HG03432 (cell line): ENCODE results near the gene LRRK1.

Source experiments
- ATAC-seq: cut with Tn5 transposase; IDR thresholded peaks from one replicate; pipeline ENCODE4 v1.9.1; 2021; ENCODE audit warnings: mild to moderate bottlenecking, moderate library complexity; ENCODE audit not compliant: unreplicated experiment

Gene LRRK1

DNA sequence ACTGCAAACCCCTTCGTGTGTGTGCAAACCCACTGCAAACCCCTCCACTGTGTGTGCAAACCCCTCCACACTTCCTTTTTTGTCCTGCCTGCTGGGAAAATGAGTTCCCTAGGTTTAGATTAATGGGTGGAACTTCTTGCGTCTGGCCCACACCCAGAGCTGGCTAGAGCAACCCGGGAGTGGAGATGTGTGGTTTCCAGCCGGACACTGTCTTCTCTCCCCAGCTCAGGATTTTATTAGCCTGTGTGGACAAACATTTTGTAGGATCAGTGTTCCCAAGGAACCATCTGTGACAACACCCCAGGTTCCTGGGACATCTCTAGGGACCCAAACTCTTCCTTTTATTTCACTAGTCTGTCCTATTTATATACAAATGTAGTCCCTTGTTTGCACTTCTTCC is 9.6 kb upstream of the LRRK1 start:
- no peak for ATAC-seq

DNA sequence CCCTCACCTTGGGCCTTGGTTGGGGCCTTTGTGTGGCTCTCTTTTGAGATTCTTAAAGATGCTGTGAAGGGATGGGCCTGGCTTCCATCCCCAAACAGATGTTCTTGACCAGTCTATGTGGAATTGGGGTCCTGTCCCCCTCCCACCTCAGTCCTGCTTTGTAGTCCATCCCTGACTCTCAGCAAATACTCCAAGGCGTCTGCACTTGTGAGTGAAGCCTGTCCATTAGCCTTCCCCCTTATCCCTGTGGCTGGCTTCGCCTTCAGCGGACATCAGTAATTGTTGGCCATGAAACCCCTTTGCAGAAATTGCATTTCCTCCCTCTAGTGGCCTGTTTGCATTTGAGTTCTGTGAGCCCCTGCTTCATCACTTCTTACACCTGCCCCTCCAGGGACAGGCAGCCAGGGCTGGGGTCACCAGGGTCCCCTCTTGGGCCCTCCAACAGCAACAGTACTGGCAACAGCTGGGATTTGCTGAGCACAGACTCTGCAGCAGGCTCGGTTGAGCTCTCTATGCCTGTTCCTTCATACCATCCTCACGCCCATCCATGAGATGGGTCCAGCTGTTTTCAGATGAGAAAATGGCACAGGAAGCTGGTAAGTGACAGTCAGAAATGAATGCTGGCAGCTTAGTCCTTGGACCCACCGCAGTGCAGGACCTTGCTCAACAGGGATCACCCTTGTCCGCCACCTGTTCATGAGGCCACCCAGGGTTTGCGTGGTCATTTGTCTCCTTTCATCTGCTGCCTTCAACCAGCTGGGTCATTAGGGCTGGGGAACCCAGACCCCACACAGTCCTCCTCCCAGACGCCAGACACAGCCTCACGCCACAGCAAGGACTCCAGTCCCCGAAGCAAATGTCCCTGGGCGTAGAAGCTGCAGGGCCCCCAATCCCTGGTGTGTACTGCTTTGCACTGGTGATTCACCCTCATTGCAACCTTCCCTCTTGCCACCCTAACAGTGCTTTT is 8.9 kb upstream of the LRRK1 start:
- no peak for ATAC-seq

DNA sequence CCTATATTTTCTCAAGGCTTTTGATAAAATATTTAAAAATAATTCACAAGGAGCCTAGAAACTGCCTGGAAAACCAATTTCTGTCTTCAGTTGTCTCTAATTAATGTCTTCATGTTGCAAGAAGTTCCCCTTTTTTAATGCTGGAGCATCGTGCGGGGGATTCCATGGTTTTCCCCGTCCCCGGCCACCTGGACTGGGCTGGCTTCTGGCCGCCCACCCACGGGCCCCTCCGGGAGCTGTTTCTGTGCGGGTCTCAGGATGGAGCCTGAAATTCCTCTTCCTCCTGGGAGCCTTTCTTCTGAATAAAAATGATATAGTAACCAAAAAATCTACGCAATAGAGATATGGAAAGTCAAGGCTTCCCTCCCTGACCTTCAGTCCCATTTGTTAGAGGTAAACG is 8.1 kb upstream of the LRRK1 start:
- ATAC-seq: no peak

DNA sequence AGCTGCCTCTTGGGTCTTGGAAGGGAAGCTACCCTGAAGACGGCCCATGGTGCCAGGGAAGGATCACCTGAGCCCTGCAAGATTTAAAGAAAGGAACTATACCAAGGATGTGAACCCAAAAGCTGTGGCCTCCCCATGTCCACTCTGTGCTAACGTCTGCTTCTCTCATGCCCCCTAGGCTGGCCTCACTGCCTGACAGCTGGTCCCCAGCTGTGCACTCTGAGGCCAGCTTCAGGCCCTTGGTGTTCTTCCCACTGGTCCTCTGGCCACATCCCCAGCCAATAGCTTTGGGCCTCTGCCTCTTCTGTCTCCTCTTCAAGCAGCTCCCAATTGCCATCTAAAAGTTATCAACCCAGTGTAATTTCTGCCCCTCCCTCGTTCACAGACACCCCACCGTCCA is 5.2 kb upstream of the LRRK1 start:
- no peak for ATAC-seq

DNA sequence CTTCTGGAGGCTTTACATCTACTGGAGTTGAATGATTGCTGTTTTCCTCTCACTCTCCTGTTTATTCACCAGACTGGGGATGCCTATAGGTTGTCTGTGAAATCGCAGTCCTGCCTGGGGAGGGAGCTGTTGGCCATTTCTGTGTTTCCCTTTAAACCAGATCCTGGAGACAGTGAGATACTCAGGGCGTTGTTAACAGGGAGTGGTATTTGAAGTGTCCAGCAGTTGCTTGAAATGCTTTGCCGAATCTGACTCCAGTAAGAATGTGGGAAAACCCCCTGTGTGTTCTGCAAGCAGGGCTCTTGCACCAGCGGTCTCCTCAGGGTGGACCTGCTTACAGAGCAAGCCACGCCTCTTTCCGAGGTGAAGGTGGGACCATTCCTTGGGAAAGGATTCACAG is 4.3 kb upstream of the LRRK1 start:
- no peak for ATAC-seq

DNA sequence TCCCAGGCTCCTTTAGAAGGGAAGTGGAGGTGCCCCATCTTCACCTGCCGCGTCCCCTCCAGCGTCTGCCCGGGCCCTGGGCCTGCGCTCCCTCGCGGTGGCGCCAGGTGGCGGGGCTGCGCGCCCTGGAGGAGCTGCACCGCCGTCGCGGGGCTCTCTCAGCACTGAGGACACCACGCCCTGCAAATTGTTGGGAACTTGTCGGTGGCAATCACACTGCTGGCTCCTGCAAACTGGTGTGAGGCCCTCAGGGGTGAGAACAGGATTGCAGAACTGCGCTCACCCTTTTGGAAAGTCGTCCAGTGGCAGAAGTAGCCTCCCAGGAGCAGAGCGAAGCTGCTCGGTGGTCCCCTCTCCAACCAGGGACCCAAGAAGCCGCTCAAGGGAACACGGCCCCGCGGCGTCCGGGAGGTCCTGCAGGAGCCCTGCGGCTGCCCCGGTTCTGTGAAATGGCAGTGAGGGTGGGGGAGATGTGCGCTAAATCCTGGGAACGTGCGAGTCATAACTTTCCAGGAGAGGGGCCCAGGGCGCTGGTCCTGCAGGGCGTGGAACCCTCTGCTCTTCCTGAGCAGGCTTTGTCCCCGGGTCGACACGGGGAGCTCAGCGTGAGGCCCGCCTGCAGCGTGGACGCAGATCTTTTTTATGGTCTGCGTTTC is 995 bp upstream of the LRRK1 start:
- peak; percentile 69 for ATAC-seq

DNA sequence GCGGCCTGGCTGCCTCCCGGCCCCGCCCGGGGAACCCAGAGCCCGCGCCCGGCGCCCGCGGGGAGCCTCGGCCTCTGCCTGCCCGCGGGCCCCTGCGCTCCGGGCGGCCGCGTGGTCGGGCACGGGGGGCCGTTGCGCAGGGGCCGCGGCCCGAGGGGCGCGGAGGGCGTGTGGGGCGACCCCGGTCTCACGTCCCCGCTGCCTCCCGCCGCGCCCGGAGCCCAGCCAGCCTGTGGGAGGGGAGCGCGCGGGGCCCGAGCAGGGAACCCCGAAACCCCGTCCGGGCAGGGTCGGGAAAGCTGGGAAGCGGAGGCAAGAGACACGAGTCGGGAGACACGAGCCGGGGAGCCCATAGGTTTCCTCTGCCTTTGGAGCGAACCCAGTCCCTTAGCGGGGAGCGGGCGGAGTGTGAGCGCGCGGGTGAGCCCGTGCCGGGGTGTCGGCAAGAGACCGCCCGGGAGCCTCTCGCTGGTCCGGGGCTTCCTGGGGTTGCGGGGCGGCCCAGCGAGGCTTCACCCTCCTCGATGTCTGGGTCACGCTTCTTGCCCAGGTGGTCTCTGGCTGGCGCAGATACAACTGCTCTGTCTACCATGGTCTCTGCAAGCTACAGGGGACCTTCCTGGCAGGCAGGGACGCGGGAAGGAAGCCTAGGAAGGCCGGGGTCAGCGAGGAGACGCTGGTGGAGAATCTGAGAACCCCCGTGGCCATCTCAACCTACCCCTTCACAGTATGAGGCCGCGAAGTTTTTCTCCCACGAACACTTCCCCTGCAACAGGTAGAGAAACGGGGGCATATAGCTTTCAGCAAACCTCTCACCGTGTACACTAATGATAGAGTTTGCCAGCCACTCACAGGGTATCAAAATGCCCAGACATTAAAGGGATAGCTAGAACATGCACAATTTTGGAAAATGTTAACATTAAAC is 586 bp downstream of the LRRK1 start:
- ATAC-seq: peak; percentile 6

DNA sequence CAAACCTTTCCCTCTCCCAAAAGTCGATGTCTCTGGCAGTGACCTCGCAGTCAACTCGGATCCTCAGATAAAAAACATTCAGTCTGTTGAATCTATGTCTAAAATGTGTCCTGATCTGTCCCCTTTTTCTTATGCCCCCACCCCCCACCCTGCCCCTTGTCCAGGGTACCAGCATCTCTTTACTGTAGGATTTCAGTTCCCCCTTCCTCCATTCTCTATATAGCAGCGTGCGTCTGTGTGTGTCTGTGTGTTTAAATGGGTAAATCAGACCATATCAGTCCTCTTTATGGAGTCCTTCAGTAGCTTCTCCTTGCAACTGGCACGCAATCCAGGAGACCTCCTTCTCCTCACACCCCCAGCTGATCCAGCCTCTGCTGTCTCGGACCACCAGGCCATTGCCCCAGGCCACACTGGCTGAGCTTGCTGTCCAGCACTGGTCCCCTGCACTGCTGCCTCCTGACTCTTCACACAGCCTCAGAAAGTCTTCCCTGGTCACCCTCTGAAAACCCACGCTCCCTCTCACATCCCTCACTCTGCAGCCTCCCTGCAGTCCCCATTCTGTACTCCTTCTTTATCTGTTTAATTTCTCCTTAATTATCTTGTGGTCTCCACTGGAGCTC is 1.5 kb downstream of the LRRK1 start:
- ATAC-seq: peak; percentile 19

DNA sequence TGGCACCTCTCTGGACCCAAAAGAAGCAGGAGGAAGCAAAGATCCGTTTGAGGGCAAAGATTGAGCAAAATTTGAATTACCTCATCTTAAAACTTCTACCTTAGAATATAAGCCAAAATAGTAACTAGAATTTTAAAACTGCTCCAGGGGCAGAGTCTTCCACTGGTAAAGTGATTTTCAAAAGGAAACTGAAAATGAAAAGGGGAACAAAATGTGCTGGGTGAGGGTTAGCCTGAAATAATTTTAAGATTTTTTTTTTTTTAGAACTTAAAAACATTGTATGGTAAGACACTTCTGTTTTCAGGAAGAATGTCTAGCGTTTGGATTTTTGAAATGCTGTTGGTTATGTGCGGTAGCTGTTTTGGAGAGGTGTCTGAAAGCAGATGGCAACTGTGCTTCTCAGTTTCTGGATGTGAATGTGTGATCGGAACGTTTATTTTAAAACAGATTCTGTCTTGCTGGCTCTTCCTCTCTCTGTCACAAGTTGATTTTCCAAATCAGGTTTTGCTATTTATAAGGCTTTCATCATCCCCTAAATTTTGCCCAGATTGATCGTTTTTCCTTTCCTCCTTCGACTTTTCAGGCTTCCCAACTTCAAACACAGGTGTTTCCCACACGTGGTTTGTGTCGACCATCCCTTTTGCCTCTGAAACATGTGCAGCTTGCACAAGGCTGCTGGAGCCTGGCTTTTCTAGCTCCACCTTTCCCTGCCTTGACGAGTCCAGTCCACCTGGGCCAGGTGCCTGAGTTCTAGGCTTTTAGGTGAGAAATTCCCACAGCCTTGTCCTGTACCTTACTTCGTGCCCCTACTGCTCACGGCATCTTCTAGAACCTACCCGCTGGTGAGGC is 3.3 kb downstream of the LRRK1 start:
- ATAC-seq: no peak

DNA sequence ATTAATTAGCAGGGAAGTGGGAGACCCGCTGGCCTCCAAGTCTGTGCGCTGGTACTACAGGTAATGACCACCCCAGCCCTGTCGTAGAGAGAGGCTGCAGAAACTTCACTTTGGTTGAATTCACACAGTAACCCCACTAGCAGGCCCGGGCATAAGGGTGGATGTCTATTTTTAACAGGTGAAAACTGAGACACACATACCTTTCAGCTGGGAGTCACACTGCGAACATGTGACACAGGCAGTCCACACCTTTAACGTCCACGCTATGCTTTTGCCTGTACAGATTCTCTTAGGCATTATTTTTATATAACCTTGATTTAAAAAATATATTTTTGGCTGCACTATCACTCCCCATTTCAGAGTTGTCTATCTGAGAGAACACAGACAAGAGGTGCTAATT is 3.9 kb downstream of the LRRK1 start:
- ATAC-seq: no peak

DNA sequence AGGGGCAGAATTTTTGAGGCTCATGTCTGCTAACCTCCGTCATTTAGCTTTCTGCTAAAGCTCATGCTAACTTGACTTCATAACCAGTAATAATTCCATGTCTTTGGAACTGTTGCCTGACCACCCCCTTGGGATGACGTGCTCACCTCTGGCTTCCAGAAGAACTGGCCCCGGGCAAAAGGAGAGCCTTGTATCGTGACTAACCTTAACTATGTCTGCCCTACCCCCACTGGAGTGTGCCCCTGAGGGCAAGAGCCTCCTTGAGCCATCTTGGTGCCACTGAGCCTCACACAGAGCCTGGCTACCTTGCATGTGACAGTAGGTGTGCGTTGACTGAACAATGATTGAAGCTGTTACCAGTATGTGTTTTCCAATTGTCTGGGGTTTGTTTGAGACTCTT is 4.7 kb downstream of the LRRK1 start:
- no peak for ATAC-seq

DNA sequence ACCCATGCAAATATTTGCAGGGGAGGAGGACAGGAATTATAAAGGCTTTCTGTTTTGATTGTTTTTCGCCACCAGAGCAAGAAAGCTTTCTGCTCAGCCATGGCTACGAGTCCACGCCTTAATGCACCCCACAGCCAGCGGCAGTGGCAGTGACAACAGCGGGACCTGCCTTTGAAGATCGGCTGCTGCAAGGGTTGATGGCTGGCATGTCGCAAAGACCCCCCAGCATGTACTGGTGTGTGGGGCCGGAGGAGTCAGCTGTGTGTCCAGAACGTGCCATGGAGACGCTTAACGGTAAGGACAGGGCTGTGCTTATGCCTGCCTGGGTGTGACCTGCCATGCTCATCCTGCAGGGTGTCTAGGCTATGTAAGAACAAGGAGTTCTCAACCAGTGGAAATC is 5.3 kb downstream of the LRRK1 start:
- ATAC-seq: no peak

DNA sequence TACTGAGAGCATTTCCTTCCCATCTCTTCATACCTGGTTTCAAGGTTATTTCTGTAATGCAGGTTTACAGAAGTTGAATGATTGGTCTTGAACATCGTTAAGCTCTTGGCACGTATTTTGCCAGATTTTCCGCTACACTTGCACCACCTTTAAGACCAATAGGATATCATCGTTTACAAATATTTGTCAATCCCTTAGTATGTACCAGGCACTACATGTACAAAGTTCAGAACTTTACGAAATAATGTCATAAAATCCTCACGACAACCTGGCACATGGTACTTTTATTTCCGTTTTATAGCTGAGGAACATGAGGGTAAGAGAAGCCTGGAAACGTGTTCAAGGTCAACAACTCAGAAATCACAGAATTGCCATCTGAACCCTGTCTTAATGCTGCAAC is 6.3 kb downstream of the LRRK1 start:
- no peak for ATAC-seq

DNA sequence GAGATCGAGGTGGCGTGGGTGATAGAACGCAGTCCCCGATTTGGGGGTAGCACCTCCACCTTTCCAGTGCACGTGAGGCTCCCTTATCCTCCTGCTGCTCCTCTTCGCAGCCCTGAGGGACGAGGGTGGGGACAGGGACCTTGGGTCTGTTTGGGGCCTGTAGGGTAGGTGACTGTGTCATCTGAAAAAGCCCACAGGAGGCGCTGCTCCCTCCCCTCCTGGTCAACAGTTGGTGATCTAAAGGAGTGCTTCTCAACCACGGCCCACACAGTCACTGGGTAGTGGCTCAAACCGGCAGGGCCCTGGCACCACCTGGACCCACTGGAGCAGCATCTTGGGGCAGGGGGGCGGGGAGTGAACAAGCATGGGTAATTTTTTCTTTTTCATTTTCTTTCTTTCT is 7.1 kb downstream of the LRRK1 start:
- no peak for ATAC-seq

DNA sequence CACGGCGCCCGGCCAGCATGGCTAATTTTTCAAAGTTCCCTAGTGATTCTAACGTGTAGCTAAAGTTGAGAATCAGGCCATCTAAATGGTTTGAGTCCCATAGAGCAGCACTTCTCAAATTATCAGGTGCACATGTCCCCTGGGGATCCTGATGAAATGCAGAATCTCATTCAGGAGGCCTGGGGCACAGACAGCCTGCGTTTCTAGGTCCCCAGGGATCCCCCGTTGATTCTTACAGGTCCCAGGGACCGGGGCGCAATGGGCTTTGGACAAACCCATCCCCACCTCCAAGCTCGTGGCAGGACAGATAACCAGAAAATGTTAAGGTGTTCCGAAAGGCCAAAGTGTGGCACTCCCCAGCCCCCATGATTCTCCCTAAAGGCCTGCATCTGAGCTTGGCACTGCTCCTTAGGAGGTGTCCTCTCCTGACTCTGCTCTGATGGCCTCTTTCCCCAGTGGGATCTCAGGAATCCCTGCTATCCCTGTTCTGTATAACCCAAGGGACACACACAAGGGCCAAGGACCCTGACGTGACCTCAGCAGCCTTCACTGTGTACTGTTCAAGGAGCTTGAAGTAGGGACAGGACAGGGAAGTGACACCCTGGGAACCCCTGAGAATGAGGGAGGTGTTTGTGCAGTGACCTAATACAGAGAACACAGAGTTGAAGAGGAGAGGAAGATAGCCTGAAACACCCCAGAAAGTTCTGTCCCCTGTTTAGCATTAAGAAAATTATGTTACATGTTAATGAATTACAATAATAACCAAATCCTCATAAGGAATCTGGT is 8.0 kb downstream of the LRRK1 start:
- no peak for ATAC-seq

DNA sequence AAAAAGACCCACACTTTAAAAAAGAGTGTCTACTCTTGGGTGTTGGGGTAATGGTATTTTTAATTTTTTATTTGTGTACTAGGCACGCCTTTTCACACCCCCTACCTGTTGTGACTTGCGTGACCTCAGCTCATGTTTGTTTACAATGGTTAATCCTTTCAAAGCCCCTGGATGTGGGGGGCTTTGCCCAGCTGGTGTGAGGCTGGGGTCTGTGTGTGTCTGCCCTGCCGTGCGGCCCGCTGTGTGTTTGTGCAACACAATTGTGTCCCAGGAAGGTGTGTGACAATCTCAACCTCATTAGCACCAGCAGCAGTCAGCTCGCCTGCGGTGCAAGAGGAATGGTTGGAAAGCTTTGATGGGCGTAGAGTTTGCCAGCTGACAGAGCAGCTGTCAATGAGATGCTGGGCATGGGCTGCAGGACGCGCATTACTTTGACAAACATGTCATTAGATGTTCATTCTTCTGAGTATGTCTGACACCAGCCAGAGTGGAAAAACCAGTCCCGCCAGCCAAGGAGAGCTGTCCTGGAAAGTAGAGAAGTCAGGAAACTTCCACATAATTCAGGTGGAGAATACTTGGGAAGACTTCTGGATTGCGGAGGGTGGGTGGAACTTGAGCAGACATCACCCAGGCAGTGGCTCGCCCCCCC is 9.6 kb downstream of the LRRK1 start:
- ATAC-seq: no peak

DNA sequence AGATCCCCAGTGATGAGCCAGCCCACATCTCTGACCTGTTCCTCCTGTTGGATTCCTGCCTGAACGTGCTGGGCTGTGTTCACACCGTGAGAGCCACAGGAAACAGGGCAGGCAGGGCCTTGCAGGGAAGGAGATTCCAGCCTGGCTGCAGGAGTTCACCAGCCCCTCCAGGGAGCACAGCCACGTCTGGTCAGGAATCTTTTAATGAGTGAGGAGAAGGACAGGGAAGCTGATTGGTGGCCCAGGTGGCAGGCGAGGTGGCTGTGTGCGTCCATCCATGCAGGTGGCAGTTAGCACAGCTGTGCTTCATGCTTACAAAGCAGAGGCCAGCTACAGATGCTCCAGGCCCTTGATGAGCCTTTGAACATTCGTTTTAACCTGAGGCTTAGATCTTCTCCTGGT is 10.5 kb downstream of the LRRK1 start:
- ATAC-seq: peak; percentile 38

DNA sequence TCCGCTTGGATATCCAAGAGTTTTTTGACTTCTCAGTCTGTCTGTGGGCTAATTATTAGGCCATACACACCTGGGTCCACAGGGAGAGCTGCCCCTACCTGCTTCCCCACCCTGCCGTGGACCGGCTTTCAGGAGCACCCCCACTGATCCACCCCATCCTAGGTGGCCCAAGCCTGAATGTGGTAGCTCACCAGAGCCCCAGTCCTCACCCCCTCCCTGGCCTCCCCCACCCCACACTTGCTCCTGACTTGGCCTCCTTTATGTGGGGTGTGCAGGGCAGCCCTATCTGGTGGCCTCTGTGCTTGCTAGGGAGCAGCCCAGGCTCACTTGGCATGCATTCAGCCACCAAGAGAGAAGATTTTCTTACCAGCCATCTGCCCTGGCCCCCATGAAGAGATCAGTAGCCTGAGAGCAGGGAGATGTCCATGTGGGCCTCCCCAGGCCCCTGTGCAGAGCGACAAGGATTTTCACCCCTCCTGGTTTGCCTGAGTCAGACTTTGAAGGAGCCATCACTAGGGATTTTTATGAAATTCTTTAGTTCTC is 11.2 kb downstream of the LRRK1 start:
- ATAC-seq: no peak
